Right cardiac atrium (tissue), 5 donors: Measurements from ENCODE around the gene NRN1. TPM values are rescaled to one million over a fixed set of nuclear protein-coding genes. Genes with fewer than 3 reads are reported as not detected.
A peak's percentile ranks its signal among the peaks of the same experiment; 100 is the strongest.
"Not testable (repeated sequence)": the region's sequence is repeated elsewhere in the genome, so short reads cannot be mapped to it uniquely, and the experiment has no call there.

Source experiments
- ATAC-seq, 2 donors: fragments of 200-7000 bp; cut with Tn5 transposase; one replicate each; pipeline versions ENCODE4 v1.8.0 to v1.9.1; 2020; ENCODE audit warnings: moderate library complexity in 2 of 2, mild to moderate bottlenecking in 1 of 2
- DNase-seq, 3 donors: peaks; one replicate each; pipeline ENCODE4 v3.0.0-alpha.2; 2020
- H3K27ac ChIP-seq: one replicate; pipeline ENCODE4 v1.5.1; 2013; ENCODE audit warnings: mild to moderate bottlenecking, low read length, control low read depth, moderate library complexity
- H3K27me3 ChIP-seq: one replicate; pipeline ENCODE4 v1.6.1; 2013; ENCODE audit not compliant: control insufficient read depth, insufficient read depth
- H3K4me1 ChIP-seq: one replicate; pipeline ENCODE4 v1.6.1; 2013; ENCODE audit warnings: low read length; ENCODE audit not compliant: control insufficient read depth, insufficient read depth
- H3K4me3 ChIP-seq: one replicate; pipeline ENCODE4 v1.5.1; 2013; ENCODE audit warnings: low read length, control low read depth
- H3K9me3 ChIP-seq: one replicate; pipeline ENCODE4 v1.6.1; 2013; ENCODE audit warnings: low read length; ENCODE audit not compliant: control insufficient read depth
- WGBS: extraction: QIAGEN DNeasy Blood & Tissue Kit; methylation state at CpG from one replicate; pipeline ENCODE4 v1.1.7; 2013; 5-methylcytosine and 5-hydroxymethylcytosine counted together
- intact Hi-C, 4 donors: fragments of 100-400 bp; cut with DNase I; formaldehyde crosslinking; loops; one replicate each; pipeline versions ENCODE4 v1.11.0 to v1.14.0; 2022 to 2023
- long read RNA-seq, 4 donors: library from polyadenylated mRNA; unstranded; transcript quantifications; one replicate each; pipeline ENCODE4 v2.0.0, GENCODE V29; 2020 to 2021
- polyA plus RNA-seq: library from polyadenylated mRNA; stranded (reverse); fragments of 200-250 nt; gene quantifications from one replicate; pipeline ENCODE4 v1.2.3, GENCODE V29; 2013
- total RNA-seq, 4 donors: library from RNA; stranded (reverse); fragmentation: NEBNext Ultra II Directional; extraction: Animal tissue kit (Norgen Biotek cat#: 25700); gene quantifications; one replicate each; pipeline ENCODE4 v1.2.1, GENCODE V29; 2021
- donor health status: healthy with polysubstance abuse.
- donor health status: DM: no; HTN: yes; CAD: no.
- donor health status: DM: no; HTN: no; CAD: no.
- donor health status: DM: no; HTN: yes; CAD: no; lungs with severe emphysema.
- donor health status: DM: yes; HTN: yes; CAD: no.

Gene NRN1
- total RNA-seq (10 to 100 TPM in 2 of 4 donors, 1 to 10 TPM in 2; 6.5 to 14.5 (median 10.6) TPM), polyA plus RNA-seq (14.1 TPM)
- long read RNA-seq, donor 1, transcript NRN1-201 (3 exons, 1,624 nt), result major isoform, 16 of 28 reads
- long read RNA-seq, donor 1, partial matches to known transcripts, result 6 of 28 reads
- long read RNA-seq, donor 1, other reads (novel, unspliced or antisense), result 6 of 28 reads
- long read RNA-seq, donor 2, transcript NRN1-201 (3 exons, 1,624 nt), result major isoform, 6 of 6 reads
- long read RNA-seq, donor 2, partial matches to known transcripts, result 0 of 6 reads
- long read RNA-seq, donor 2, other reads (novel, unspliced or antisense), result 0 of 6 reads
- long read RNA-seq, donor 3, transcript NRN1-201 (3 exons, 1,624 nt), result major isoform, 30 of 44 reads
- long read RNA-seq, donor 3, partial matches to known transcripts, result 4 of 44 reads
- long read RNA-seq, donor 3, other reads (novel, unspliced or antisense), result 9 of 44 reads
- long read RNA-seq, donor 4, partial matches to known transcripts, result 0 of 2 reads
- long read RNA-seq, donor 4, other reads (novel, unspliced or antisense), result 0 of 2 reads

- Histone ChIP-seq H3K27me3 (no peaks in the 10 kb centered on the region), H3K4me3 (peak within 1 kb of the TSS; percentile 50), H3K4me1 (peaks cover 2% of the 10 kb centered on the region), H3K9me3 (no peaks in the 10 kb centered on the region), H3K27ac (peak within 1 kb of the TSS; percentile 37)
- peak in 1 of 3 donors; percentile 40 for DNase-seq
- intact Hi-C loops, result no loop called here
- WGBS, result 5% methylated on average over 51 of the region's 51 CpGs
- ATAC-seq, result no peak
These were observed at the start of gene NRN1 for GRCh38 chr6:6006428-6007365. Gene NRN1, minus strand, starts transcription at chr6:6006925. Its CDS starts 176 bp downstream, at chr6:6006749.

- Histone ChIP-seq H3K27me3 (peaks cover 2% of the 10 kb centered on the region), H3K9me3 (no peaks in the 10 kb centered on the region), H3K4me3 (no peak overlapping the region), H3K27ac (no peak overlapping the region), H3K4me1 (no peaks in the 10 kb centered on the region)
- 69% methylated on average over 3 of the region's 3 CpGs for WGBS
- no peak for DNase-seq
- ATAC-seq, result no peak
- intact Hi-C loops, result loop anchor here in 2 of 4 donors (10.0 kb wide), 2 partner anchors 263 to 443 kb away; no protein-coding TSS in a partner anchor
These were observed 45.5 kb upstream of the NRN1 start for GRCh38 chr6:6052216-6052615.

GRCh38 chr6:6046716-6047115 is 40.0 kb upstream of the NRN1 start:
- intact Hi-C loops, result no loop called here
- Histone ChIP-seq H3K27ac (no peak overlapping the region), H3K27me3 (no peaks in the 10 kb centered on the region), H3K4me1 (no peaks in the 10 kb centered on the region), H3K9me3 (no peaks in the 10 kb centered on the region), H3K4me3 (no peak overlapping the region)
- 72% methylated on average over 2 of the region's 2 CpGs for WGBS
- ATAC-seq (no peak), DNase-seq (no peak)

GRCh38 chr6:6039946-6040509 is 33.3 kb upstream of the NRN1 start:
- Histone ChIP-seq H3K4me3 (no peak overlapping the region), H3K9me3 (no peaks in the 10 kb centered on the region), H3K4me1 (no peaks in the 10 kb centered on the region), H3K27ac (no peak overlapping the region), H3K27me3 (no peaks in the 10 kb centered on the region)
- intact Hi-C loops, result no loop called here
- ATAC-seq (no peak), DNase-seq (no peak)
- WGBS, result 71% methylated on average over 3 of the region's 3 CpGs

GRCh38 chr6:6037179-6037578 is 30.5 kb upstream of the NRN1 start:
- Histone ChIP-seq H3K9me3 (no peaks in the 10 kb centered on the region), H3K27ac (no peak overlapping the region), H3K4me1 (no peaks in the 10 kb centered on the region), H3K4me3 (no peak overlapping the region), H3K27me3 (no peaks in the 10 kb centered on the region)
- DNase-seq (no peak), ATAC-seq (no peak)
- intact Hi-C loops, result no loop called here
- WGBS, result 82% methylated on average over 4 of the region's 4 CpGs

GRCh38 chr6:6033858-6034257 is 27.1 kb upstream of the NRN1 start:
- Histone ChIP-seq H3K4me3 (no peak overlapping the region), H3K27ac (no peak overlapping the region), H3K27me3 (no peaks in the 10 kb centered on the region), H3K9me3 (no peaks in the 10 kb centered on the region), H3K4me1 (no peaks in the 10 kb centered on the region)
- DNase-seq, result no peak
- ATAC-seq, result no peak
- WGBS, result 58% methylated on average over 4 of the region's 4 CpGs
- intact Hi-C loops, result no loop called here

- intact Hi-C loops, result no loop called here
These were observed 19.9 kb upstream of the NRN1 start for GRCh38 chr6:6026513-6027205.

GRCh38 chr6:6025736-6026135 is 19.0 kb upstream of the NRN1 start:
- WGBS, result 71% methylated on average over 5 of the region's 5 CpGs
- Histone ChIP-seq H3K27me3 (no peaks in the 10 kb centered on the region), H3K27ac (no peak overlapping the region), H3K4me3 (no peak overlapping the region), H3K9me3 (no peaks in the 10 kb centered on the region), H3K4me1 (no peaks in the 10 kb centered on the region)
- ATAC-seq (no peak), DNase-seq (no peak)
- intact Hi-C loops, result no loop called here

More at GRCh38 chr6:6026513-6027205, 19.9 kb upstream of the NRN1 start:
- ATAC-seq, result no peak
- Histone ChIP-seq H3K4me3 (no peak overlapping the region), H3K27ac (no peak overlapping the region), H3K27me3 (no peaks in the 10 kb centered on the region), H3K9me3 (no peaks in the 10 kb centered on the region), H3K4me1 (no peaks in the 10 kb centered on the region)
- WGBS, result 54% methylated on average over 2 of the region's 2 CpGs
- DNase-seq, result no peak

GRCh38 chr6:6024220-6024619 is 17.5 kb upstream of the NRN1 start:
- no peaks in the 10 kb centered on the region for H3K27me3 ChIP-seq
- H3K9me3 ChIP-seq, result no peaks in the 10 kb centered on the region
- H3K4me1 ChIP-seq, result no peaks in the 10 kb centered on the region
- H3K4me3 ChIP-seq, result no peak overlapping the region
- ATAC-seq (no peak), DNase-seq (no peak)
- intact Hi-C loops, result no loop called here
- no peak overlapping the region for H3K27ac ChIP-seq
- 77% methylated on average over 5 of the region's 5 CpGs for WGBS

- intact Hi-C loops, H3K9me3 ChIP-seq, ATAC-seq, H3K4me3 ChIP-seq, H3K27me3 ChIP-seq, H3K4me1 ChIP-seq, H3K27ac ChIP-seq, DNase-seq: not testable (repeated sequence)
- WGBS, result 67% methylated on average over 2 of the region's 2 CpGs
These were observed 16.1 kb upstream of the NRN1 start for GRCh38 chr6:6022841-6023240.
